ENCODE measurements around the gene LANCL2. TPM values are rescaled to one million over a fixed set of nuclear protein-coding genes. Genes with fewer than 3 reads are reported as not detected.
A peak's percentile ranks its signal among the peaks of the same experiment; 100 is the strongest.

LANCL2 gene
- total and polyA plus RNA-seq, 2 of the 4 experiments (the other 2 are of a cell fraction) = 11.7 to 17.9 TPM

DNA sequence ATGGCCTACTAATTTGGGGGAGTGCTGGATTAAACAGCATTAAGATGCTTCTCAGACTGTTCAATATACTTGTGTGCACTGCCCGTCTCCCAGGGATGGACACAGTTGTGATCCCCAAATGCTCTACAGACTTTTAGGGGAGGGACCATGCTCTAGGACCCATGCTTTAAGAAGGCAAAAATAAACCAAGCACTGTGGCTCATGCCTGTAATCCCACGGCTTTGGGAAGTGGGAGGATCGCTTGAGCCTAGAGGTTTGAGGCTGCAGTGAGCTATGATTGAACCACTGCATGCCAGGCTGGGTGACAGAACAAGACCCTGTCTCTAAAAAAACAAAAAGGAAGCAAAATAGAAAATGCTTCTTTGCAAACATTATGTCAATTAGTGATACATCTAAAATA is 104.6 kb downstream of the LANCL2 start:
- no peak overlapping the region for H3K27ac ChIP-seq (ENCODE audit: insufficient read depth, low read length)
- intact Hi-C loops (cut with micrococcal nuclease) (no loop called here), dilution Hi-C loops (cut with HindIII; ENCODE audit: low sequenced_read_pairs, unreplicated experiment) (no loop called here), in situ Hi-C loops (cut with MboI; ENCODE audit: low sequenced_read_pairs) (no loop called here)
- no peak overlapping the region for H2AK9ac ChIP-seq (replicated peaks; ENCODE audit: low read depth, low read length, poor library complexity)
- ATAC-seq (ENCODE audit: low read depth) (no peak), DNase-seq (no peak)
- no CpG with 5 or more reads among the region's 3 CpGs for WGBS, 2 experiments (ENCODE audit: extremely low coverage in 2 of 2, insufficient read length in 1 of 2)
- no peak overlapping the region for H3K56ac ChIP-seq (ENCODE audit: extremely low read depth, insufficient read depth, low read length)
- H2AFZ ChIP-seq (replicated peaks; ENCODE audit: low read length, poor library complexity) = no peak overlapping the region
- ChIA-PET CTCF (no interaction called here), POLR2A (ENCODE audit: unreplicated experiment) (no interaction called here)
- H4K91ac ChIP-seq (ENCODE audit: insufficient read depth, low read depth, low read length) = no peak overlapping the region
- no peak overlapping the region for H4K5ac ChIP-seq (ENCODE audit: low read depth, low read length)
- peaks cover 4% of the 10 kb centered on the region for H3K4me1 ChIP-seq (ENCODE audit: control insufficient read depth, insufficient read depth, low read length)
- no peak overlapping the region for H3K14ac ChIP-seq (replicated peaks; ENCODE audit: low read depth, low read length)
- no peak overlapping the region for H3K4ac ChIP-seq (ENCODE audit: low read depth, low read length)
- H3K4me3 ChIP-seq (ENCODE audit: insufficient read depth, low read depth, low read length) = no peak overlapping the region
- no peak overlapping the region for H2AK5ac ChIP-seq (ENCODE audit: low read depth, low read length)
- no peak overlapping the region for H2BK20ac ChIP-seq (ENCODE audit: low read depth, low read length)
- no peaks in the 10 kb centered on the region for H3K27me3 ChIP-seq (ENCODE audit: control insufficient read depth, insufficient read depth, low read length)
- H3K4me2 ChIP-seq (ENCODE audit: low read depth, low read length) = no peak overlapping the region
- H3K18ac ChIP-seq (ENCODE audit: low read depth, low read length) = no peak overlapping the region
- H3K9me1 ChIP-seq (ENCODE audit: insufficient read depth, low read length) = peaks cover 2% of the 10 kb centered on the region
- BruUV-seq (replicated peaks) = no TSS peak
- no peak overlapping the region for H2BK5ac ChIP-seq (ENCODE audit: low read depth, low read length, poor library complexity, severe bottlenecking)
- H3K23ac ChIP-seq (ENCODE audit: low read depth, low read length) = 0 out of 2 replicates have a peak overlapping the region, but pooled peaks have one; percentile 2
- H3K9me3 ChIP-seq (ENCODE audit: control insufficient read depth, insufficient read depth, low read length) = no peaks in the 10 kb centered on the region
- TF ChIP-seq POLR2A (IDR thresholded peaks at IDR 0.05; ENCODE audit: low read depth, low read length) (no peak), SMC3 (IDR thresholded peaks at IDR 0.05; ENCODE audit: low read depth, low read length) (no peak), FOS (IDR thresholded peaks at IDR 0.05; ENCODE audit: low read depth, low read length) (no peak), NFE2L2 (IDR thresholded peaks at IDR 0.05; ENCODE audit: low read depth, low read length) (no peak), BHLHE40 (IDR thresholded peaks at IDR 0.05; ENCODE audit: low read depth, low read length) (no peak), MAFK (IDR thresholded peaks at IDR 0.05; ENCODE audit: low read depth, low read length) (no peak), RCOR1 (IDR thresholded peaks at IDR 0.05; ENCODE audit: insufficient replicate concordance, low read length) (no peak), RFX5 (IDR thresholded peaks at IDR 0.05; ENCODE audit: low read depth, low read length) (no peak), CHD1 (IDR thresholded peaks at IDR 0.05; ENCODE audit: low read depth, low read length) (no peak), MXI1 (IDR thresholded peaks at IDR 0.05; ENCODE audit: borderline replicate concordance, low read depth, low read length) (no peak), MAZ (IDR thresholded peaks at IDR 0.05; ENCODE audit: borderline replicate concordance, low read depth, low read length) (no peak), CEBPB (IDR thresholded peaks at IDR 0.05; ENCODE audit: low read depth, low read length) (no peak), RAD21 (IDR thresholded peaks at IDR 0.05; ENCODE audit: low read length) (no peak)
- TF ChIP-seq, protein P1, sequence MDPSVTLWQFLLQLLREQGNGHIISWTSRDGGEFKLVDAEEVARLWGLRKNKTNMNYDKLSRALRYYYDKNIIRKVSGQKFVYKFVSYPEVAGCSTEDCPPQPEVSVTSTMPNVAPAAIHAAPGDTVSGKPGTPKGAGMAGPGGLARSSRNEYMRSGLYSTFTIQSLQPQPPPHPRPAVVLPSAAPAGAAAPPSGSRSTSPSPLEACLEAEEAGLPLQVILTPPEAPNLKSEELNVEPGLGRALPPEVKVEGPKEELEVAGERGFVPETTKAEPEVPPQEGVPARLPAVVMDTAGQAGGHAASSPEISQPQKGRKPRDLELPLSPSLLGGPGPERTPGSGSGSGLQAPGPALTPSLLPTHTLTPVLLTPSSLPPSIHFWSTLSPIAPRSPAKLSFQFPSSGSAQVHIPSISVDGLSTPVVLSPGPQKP (IDR thresholded peaks at IDR 0.05; ENCODE audit: borderline replicate concordance, low read depth, low read length) = no peak
- TF ChIP-seq, protein P2, sequence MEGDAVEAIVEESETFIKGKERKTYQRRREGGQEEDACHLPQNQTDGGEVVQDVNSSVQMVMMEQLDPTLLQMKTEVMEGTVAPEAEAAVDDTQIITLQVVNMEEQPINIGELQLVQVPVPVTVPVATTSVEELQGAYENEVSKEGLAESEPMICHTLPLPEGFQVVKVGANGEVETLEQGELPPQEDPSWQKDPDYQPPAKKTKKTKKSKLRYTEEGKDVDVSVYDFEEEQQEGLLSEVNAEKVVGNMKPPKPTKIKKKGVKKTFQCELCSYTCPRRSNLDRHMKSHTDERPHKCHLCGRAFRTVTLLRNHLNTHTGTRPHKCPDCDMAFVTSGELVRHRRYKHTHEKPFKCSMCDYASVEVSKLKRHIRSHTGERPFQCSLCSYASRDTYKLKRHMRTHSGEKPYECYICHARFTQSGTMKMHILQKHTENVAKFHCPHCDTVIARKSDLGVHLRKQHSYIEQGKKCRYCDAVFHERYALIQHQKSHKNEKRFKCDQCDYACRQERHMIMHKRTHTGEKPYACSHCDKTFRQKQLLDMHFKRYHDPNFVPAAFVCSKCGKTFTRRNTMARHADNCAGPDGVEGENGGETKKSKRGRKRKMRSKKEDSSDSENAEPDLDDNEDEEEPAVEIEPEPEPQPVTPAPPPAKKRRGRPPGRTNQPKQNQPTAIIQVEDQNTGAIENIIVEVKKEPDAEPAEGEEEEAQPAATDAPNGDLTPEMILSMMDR (conservative IDR thresholded peaks at IDR 0.05; ENCODE audit: low read depth, low read length) = no peak
- TF ChIP-seq, protein P3, sequence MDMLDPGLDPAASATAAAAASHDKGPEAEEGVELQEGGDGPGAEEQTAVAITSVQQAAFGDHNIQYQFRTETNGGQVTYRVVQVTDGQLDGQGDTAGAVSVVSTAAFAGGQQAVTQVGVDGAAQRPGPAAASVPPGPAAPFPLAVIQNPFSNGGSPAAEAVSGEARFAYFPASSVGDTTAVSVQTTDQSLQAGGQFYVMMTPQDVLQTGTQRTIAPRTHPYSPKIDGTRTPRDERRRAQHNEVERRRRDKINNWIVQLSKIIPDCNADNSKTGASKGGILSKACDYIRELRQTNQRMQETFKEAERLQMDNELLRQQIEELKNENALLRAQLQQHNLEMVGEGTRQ (IDR thresholded peaks at IDR 0.05; ENCODE audit: low read depth, low read length) = no peak
- H2BK15ac ChIP-seq (ENCODE audit: low read depth, low read length) = no peak overlapping the region
- H4K20me1 ChIP-seq (ENCODE audit: insufficient read depth, low read length) = peaks cover 6% of the 10 kb centered on the region
- no peak overlapping the region for H3K9ac ChIP-seq (ENCODE audit: low read depth, low read length)
- peaks cover 17% of the 10 kb centered on the region for H3K36me3 ChIP-seq (ENCODE audit: control insufficient read depth, insufficient read depth, low read length)
- no peak overlapping the region for H2BK120ac ChIP-seq (ENCODE audit: low read depth, low read length)
- H4K8ac ChIP-seq (ENCODE audit: low read depth in 2 of 2, low read length in 2 of 2) = no peak overlapping the region
- H3K79me1 ChIP-seq (ENCODE audit: low read depth in 1 of 2, low read length in 2 of 2) = peaks cover 19 to 29% of the 10 kb centered on the region in 2 experiments; a peak in 3 of 4 replicates

Data from IMR-90 (cell line).